GM19193 (cell line): ENCODE measurements around the gene EDA.

Experiments used
- POLR2A ChIP-seq: IDR thresholded peaks from 4 replicates; pipeline ENCODE4 v1.6.1; 2011; ENCODE audit not compliant: insufficient read depth, insufficient read length; ENCODE audit errors: extremely low read depth

Gene EDA

DNA sequence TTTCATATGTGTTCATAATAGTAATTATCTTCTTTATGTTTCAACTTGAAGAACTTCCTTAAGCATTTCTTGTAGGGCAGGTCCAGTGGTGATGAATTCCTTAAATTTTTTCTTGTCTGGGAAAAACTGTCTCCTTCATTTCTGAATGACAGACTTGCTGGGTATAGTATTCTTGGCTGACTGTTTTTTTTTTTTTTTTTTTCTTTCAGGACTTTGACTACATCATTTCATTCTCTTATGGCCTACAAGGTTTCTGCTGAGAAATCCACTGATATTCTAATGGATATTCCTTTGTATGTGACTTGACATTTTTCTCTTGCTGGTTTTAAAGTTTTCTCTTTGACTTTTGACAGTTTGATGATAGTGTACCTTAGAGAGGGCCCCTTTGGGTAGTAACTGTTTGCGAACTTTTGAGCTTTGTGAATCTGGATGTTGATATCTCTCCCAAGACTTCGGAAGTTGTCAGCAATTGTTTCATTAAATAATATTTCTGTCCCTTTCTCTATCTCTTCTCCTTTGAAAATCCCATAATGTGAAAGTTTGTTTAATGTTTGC, 54.2 kb downstream of the EDA start:
- no peak for TF ChIP-seq POLR2A

- no peak for TF ChIP-seq POLR2A
Observed at GRCh38 chrX:69674891-69675290, 59.0 kb downstream of the EDA start.

GRCh38 chrX:69705818-69706217, 89.9 kb downstream of the EDA start:
- TF ChIP-seq POLR2A, result no peak

DNA sequence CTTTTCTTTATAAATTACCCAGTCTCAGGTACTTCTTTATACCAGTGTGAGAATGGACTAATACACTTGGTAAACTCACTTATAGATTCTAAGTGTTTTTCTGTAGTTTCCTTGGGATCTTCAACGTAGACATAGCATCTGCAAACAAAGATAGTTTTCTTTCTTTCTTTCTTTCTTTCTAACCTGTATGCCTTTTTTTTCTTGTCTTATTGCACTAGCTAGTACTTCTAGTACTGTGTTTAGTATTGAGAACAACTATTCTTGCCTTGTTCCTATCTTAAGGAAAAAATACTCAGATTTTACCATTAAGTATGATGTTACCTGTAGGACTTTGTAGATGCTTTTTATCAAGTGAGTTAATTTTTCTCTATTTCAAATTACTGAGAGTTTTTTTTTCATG, 102.2 kb downstream of the EDA start:
- no peak for TF ChIP-seq POLR2A

GRCh38 chrX:69724307-69724706, 108.4 kb downstream of the EDA start:
- no peak for TF ChIP-seq POLR2A

GRCh38 chrX:69740317-69740716, 124.4 kb downstream of the EDA start:
- no peak for TF ChIP-seq POLR2A

- no peak for TF ChIP-seq POLR2A
Observed at GRCh38 chrX:69741721-69742120, 125.8 kb downstream of the EDA start.

GRCh38 chrX:69746051-69746450, 130.1 kb downstream of the EDA start:
- TF ChIP-seq POLR2A, result no peak

- no peak for TF ChIP-seq POLR2A
Observed at GRCh38 chrX:69748055-69748454, 132.1 kb downstream of the EDA start.

DNA sequence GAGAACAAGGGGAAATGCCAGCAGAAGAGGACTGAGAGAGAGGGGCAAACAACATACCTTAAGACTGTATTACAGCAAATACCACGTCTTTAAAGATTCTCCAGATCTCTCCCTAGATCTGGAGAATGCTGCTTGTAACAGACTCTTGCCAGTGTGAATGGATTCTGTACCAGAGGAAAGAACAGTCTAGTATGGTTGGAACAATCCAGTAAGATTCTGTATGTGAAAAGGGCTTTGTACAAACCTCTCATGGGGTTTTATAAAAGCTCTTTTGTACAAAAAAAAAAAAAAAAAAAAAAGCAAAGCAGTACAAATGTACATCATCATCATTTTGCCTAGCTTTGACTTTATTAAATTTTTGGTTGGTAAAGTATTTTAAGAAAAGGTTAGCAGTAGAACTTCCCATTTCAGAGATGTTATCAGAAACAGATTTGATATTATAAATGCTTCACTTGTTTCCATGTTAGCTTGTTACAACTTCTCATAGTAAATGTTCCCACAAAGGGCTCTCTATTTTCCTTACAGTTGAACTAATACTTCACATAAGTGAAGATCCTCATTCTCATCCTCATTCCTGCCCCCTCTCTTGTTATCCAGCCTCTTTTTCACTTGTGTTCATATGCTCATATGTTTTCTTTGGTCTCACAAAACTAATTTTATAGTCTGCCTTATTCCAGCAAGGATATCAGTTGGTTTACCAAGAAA, 144.2 kb downstream of the EDA start:
- no peak for TF ChIP-seq POLR2A

DNA sequence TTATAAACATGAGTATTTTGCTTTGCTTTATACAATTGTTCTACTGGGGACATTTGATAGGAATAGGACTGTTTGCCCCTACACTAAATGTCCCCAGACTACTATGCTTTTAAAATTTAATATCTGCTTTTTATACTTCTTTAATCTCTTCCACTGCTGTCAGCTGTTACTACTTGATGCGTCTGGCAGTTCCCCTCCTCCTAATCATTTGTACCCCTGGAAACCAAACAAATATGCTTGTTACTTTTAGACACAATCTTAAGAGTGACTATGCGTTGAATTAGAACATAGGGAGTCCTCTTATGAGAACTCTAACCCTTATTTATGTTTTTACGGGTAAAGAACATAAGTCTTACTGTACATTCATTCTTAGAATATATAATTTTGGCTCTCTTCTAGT, 145.7 kb downstream of the EDA start:
- TF ChIP-seq POLR2A, result no peak

DNA sequence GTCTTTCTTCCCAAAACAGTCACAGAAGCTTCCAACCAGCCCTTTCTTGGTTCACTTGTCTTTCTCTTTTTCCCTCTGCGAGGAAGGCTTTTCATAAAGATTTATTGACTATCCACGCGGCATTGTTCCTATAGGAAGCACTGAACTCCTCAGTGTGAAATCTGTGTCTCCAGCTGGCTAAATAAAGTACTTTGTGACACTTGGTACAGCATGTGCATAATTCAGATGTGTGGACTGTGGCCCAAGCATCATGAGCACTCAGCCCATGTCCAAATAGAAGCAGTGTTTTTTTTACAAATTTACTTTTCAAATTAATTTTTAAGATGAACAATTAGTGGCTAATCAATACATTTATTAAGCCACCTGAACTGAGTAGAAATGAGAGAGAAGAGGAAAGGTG, 146.4 kb downstream of the EDA start:
- TF ChIP-seq POLR2A, result no peak

GRCh38 chrX:69793260-69793935, 177.5 kb downstream of the EDA start:
- no peak for TF ChIP-seq POLR2A

DNA sequence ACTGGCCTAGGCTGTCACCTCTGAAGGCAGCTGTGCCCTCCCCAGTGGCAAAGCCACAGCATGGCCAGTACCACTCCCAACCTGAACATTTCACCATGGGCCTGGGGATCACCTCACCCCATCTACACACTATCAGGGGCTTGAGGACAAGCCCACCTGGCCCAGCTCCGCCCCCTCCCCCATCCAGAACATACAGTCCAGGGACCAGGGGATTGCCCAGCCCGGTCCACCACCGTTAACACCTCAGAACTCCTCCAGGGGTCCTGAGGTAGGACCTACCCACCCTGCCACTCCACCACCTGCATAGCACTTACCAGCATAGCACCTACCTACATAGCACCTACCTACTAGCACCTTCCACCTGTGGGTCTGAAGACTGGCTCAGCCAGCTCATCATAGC, 179.8 kb downstream of the EDA start:
- TF ChIP-seq POLR2A, result no peak

DNA sequence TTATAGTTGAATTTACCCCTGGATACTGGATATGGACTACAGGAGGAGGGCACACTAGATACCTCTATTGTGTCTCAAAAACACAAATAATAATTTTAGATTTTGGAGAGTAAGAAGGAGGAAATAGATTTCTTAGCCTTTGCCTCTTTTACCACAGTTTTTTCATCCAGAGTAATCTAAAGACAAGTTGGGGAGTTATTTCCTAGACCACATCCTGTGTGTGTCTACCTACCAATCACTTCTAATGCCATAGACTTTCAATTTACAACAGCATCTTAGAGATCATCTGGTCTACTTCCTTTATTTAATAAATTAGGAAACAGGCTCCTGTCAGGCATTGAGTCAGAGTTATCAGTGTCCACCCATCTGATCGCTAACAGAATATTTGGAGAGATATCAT, 191.5 kb downstream of the EDA start:
- TF ChIP-seq POLR2A, result no peak

- no peak for TF ChIP-seq POLR2A
Observed at GRCh38 chrX:69808375-69808774, 192.5 kb downstream of the EDA start.
